HEK293 (cell line): ENCODE measurements around the gene HNRNPL.
A peak's percentile ranks its signal among the peaks of the same experiment; 100 is the strongest.

Source experiments
- EGR2 ChIP-seq: fragments of 450-650 bp; formaldehyde crosslinking; IDR thresholded peaks from 2 replicates; pipeline ENCODE4 v1.5.1; 2016; ENCODE audit warnings: low read depth, missing biosample characterization, missing genetic modification characterization
- KLF9 ChIP-seq: fragments of 450-650 bp; formaldehyde crosslinking; IDR thresholded peaks from 2 replicates; pipeline ENCODE4 v1.5.1; 2016; ENCODE audit warnings: missing biosample characterization, missing genetic modification characterization, low read depth
- SP7 ChIP-seq: fragments of 450-650 bp; formaldehyde crosslinking; IDR thresholded peaks from 2 replicates; pipeline ENCODE4 v1.5.1; 2016; ENCODE audit warnings: missing biosample characterization, missing genetic modification characterization
- WT1 ChIP-seq: fragments of 450-650 bp; formaldehyde crosslinking; IDR thresholded peaks from 2 replicates; pipeline ENCODE4 v1.5.1; 2016; ENCODE audit warnings: missing biosample characterization, missing genetic modification characterization
- ZBTB8A ChIP-seq: fragments of 450-650 bp; formaldehyde crosslinking; IDR thresholded peaks from 2 replicates; pipeline ENCODE4 v1.5.1; 2016; ENCODE audit warnings: missing biosample characterization, missing genetic modification characterization
- ZFP3 ChIP-seq: fragments of 450-650 bp; formaldehyde crosslinking; IDR thresholded peaks from 2 replicates; pipeline ENCODE4 v1.5.1; 2016; ENCODE audit warnings: low read depth, missing biosample characterization, missing genetic modification characterization
- ZFP37 ChIP-seq: fragments of 450-650 bp; formaldehyde crosslinking; IDR thresholded peaks from 2 replicates; pipeline ENCODE4 v1.5.1; 2016; ENCODE audit warnings: missing biosample characterization, missing genetic modification characterization
- ZNF157 ChIP-seq: fragments of 450-650 bp; formaldehyde crosslinking; IDR thresholded peaks from 2 replicates; pipeline ENCODE4 v1.5.1; 2016; ENCODE audit warnings: missing biosample characterization, missing genetic modification characterization
- ZNF16 ChIP-seq: fragments of 450-650 bp; formaldehyde crosslinking; IDR thresholded peaks from 2 replicates; pipeline ENCODE4 v1.5.1; 2016; ENCODE audit warnings: low read depth, missing biosample characterization, missing genetic modification characterization
- ZNF394 ChIP-seq: fragments of 450-650 bp; formaldehyde crosslinking; IDR thresholded peaks from 2 replicates; pipeline ENCODE4 v1.5.1; 2016; ENCODE audit warnings: missing biosample characterization, missing genetic modification characterization, mild to moderate bottlenecking, moderate library complexity, borderline replicate concordance
- ZNF555 ChIP-seq: fragments of 450-650 bp; formaldehyde crosslinking; conservative IDR thresholded peaks from 2 replicates; pipeline ENCODE4 v1.5.1; 2017; ENCODE audit warnings: missing biosample characterization, mild to moderate bottlenecking, missing genetic modification characterization, inconsistent platforms
- ZNF571 ChIP-seq: fragments of 450-650 bp; formaldehyde crosslinking; IDR thresholded peaks from 2 replicates; pipeline ENCODE4 v1.5.0; 2017; ENCODE audit warnings: missing biosample characterization, missing genetic modification characterization
- ZNF677 ChIP-seq: fragments of 450-650 bp; IDR thresholded peaks from 2 replicates; pipeline ENCODE4 v1.5.0; 2018; ENCODE audit warnings: missing biosample characterization, mild to moderate bottlenecking, missing genetic modification characterization, moderate library complexity
- TF ChIP-seq, protein P1 (sequence below): fragments of 450-650 bp; formaldehyde crosslinking; IDR thresholded peaks from 2 replicates; pipeline ENCODE4 v1.5.1; 2016; ENCODE audit warnings: missing biosample characterization, missing genetic modification characterization
- TF ChIP-seq, protein P2 (sequence below): fragments of 450-650 bp; formaldehyde crosslinking; IDR thresholded peaks from 2 replicates; pipeline ENCODE4 v1.5.1; 2016; ENCODE audit warnings: missing biosample characterization, missing genetic modification characterization
- TF ChIP-seq, protein P3 (sequence below): fragments of 450-650 bp; formaldehyde crosslinking; conservative IDR thresholded peaks from 2 replicates; pipeline ENCODE4 v1.5.1; 2016; ENCODE audit warnings: low read depth, missing biosample characterization, missing genetic modification characterization
- TF ChIP-seq, protein P4 (sequence below): fragments of 450-650 bp; formaldehyde crosslinking; IDR thresholded peaks from 2 replicates; pipeline ENCODE4 v1.5.1; 2016; ENCODE audit warnings: missing biosample characterization, missing genetic modification characterization
- TF ChIP-seq, protein P5 (sequence below): fragments of 450-650 bp; formaldehyde crosslinking; IDR thresholded peaks from 2 replicates; pipeline ENCODE4 v1.5.1; 2016; ENCODE audit warnings: missing biosample characterization, missing genetic modification characterization
- TF ChIP-seq, protein P6 (sequence below): fragments of 450-650 bp; formaldehyde crosslinking; IDR thresholded peaks from 2 replicates; pipeline ENCODE4 v1.5.1; 2016; ENCODE audit warnings: missing biosample characterization, missing genetic modification characterization, borderline replicate concordance

Gene HNRNPL

DNA sequence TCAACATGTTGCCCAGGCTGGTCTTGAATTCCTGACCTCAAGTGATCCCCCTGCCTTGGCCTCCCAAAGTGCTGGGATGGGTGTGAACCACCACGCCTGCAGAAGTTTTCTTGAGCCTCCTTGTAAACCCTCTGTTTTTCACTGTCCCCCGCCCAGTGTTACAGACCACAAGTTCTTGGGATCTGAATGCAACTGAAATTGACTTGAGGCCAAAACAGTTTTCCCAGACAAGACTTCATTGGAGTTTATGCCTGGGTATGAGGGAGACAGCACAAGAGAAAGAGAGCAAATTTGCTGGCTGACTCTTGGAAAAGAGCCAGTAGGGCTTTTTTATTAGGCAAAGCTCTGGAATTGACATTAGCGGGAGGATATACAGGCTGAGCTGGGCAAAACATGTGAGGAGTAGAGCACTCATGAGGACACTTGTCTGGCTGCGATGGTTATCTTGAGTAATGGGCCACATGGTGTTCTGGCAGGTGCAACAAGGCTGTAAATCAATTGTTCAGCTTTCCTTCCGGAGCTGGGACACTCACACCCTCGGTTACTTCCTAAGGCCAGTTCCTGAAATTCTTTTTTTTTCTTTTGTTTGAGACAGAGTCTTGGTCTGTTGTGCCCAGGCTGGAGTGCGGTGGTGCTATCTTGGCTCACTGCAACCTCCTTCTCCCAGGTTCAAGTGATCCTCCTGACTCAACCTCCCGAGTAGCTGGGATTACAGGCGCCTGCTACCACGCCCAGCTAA lies 12.7 kb upstream of the HNRNPL start (continued):
- TF ChIP-seq, protein P1, sequence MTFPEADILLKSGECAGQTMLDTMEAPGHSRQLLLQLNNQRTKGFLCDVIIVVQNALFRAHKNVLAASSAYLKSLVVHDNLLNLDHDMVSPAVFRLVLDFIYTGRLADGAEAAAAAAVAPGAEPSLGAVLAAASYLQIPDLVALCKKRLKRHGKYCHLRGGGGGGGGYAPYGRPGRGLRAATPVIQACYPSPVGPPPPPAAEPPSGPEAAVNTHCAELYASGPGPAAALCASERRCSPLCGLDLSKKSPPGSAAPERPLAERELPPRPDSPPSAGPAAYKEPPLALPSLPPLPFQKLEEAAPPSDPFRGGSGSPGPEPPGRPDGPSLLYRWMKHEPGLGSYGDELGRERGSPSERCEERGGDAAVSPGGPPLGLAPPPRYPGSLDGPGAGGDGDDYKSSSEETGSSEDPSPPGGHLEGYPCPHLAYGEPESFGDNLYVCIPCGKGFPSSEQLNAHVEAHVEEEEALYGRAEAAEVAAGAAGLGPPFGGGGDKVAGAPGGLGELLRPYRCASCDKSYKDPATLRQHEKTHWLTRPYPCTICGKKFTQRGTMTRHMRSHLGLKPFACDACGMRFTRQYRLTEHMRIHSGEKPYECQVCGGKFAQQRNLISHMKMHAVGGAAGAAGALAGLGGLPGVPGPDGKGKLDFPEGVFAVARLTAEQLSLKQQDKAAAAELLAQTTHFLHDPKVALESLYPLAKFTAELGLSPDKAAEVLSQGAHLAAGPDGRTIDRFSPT (tag by site-specific recombination) = peak; percentile 81
- TF ChIP-seq, protein P2, sequence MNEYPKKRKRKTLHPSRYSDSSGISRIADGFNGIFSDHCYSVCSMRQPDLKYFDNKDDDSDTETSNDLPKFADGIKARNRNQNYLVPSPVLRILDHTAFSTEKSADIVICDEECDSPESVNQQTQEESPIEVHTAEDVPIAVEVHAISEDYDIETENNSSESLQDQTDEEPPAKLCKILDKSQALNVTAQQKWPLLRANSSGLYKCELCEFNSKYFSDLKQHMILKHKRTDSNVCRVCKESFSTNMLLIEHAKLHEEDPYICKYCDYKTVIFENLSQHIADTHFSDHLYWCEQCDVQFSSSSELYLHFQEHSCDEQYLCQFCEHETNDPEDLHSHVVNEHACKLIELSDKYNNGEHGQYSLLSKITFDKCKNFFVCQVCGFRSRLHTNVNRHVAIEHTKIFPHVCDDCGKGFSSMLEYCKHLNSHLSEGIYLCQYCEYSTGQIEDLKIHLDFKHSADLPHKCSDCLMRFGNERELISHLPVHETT (tag by site-specific recombination) = peak; percentile 39; the same call in 1 of the 2 replicates
- TF ChIP-seq, protein P3, sequence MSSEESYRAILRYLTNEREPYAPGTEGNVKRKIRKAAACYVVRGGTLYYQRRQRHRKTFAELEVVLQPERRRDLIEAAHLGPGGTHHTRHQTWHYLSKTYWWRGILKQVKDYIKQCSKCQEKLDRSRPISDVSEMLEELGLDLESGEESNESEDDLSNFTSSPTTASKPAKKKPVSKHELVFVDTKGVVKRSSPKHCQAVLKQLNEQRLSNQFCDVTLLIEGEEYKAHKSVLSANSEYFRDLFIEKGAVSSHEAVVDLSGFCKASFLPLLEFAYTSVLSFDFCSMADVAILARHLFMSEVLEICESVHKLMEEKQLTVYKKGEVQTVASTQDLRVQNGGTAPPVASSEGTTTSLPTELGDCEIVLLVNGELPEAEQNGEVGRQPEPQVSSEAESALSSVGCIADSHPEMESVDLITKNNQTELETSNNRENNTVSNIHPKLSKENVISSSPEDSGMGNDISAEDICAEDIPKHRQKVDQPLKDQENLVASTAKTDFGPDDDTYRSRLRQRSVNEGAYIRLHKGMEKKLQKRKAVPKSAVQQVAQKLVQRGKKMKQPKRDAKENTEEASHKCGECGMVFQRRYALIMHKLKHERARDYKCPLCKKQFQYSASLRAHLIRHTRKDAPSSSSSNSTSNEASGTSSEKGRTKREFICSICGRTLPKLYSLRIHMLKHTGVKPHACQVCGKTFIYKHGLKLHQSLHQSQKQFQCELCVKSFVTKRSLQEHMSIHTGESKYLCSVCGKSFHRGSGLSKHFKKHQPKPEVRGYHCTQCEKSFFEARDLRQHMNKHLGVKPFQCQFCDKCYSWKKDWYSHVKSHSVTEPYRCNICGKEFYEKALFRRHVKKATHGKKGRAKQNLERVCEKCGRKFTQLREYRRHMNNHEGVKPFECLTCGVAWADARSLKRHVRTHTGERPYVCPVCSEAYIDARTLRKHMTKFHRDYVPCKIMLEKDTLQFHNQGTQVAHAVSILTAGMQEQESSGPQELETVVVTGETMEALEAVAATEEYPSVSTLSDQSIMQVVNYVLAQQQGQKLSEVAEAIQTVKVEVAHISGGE (tag by site-specific recombination) = peak; percentile 40; the same call in 1 of the 2 replicates
- TF ChIP-seq SP7 (tag by site-specific recombination) (peak; percentile 99), WT1 (tag by site-specific recombination) (peak; percentile 99), ZNF157 (0 out of 2 replicates have a peak, but pooled peaks have one; percentile 37), EGR2 (no peak), ZNF16 (peak; percentile 10; the same call in 1 of the 2 replicates), KLF9 (tag by site-specific recombination) (peak; percentile 56; the same call in 1 of the 2 replicates), ZBTB8A (tag by site-specific recombination) (peak; percentile 99), ZFP37 (tag by site-specific recombination) (peak; percentile 79; the same call in 1 of the 2 replicates), ZNF555 (no peak), ZNF394 (peak; percentile 73; the same call in 1 of the 2 replicates), ZFP3 (tag by site-specific recombination) (no peak), ZNF571 (tag by site-specific recombination) (no peak), ZNF677 (tag by site-specific recombination) (peak; percentile 87)
- TF ChIP-seq, protein P4, sequence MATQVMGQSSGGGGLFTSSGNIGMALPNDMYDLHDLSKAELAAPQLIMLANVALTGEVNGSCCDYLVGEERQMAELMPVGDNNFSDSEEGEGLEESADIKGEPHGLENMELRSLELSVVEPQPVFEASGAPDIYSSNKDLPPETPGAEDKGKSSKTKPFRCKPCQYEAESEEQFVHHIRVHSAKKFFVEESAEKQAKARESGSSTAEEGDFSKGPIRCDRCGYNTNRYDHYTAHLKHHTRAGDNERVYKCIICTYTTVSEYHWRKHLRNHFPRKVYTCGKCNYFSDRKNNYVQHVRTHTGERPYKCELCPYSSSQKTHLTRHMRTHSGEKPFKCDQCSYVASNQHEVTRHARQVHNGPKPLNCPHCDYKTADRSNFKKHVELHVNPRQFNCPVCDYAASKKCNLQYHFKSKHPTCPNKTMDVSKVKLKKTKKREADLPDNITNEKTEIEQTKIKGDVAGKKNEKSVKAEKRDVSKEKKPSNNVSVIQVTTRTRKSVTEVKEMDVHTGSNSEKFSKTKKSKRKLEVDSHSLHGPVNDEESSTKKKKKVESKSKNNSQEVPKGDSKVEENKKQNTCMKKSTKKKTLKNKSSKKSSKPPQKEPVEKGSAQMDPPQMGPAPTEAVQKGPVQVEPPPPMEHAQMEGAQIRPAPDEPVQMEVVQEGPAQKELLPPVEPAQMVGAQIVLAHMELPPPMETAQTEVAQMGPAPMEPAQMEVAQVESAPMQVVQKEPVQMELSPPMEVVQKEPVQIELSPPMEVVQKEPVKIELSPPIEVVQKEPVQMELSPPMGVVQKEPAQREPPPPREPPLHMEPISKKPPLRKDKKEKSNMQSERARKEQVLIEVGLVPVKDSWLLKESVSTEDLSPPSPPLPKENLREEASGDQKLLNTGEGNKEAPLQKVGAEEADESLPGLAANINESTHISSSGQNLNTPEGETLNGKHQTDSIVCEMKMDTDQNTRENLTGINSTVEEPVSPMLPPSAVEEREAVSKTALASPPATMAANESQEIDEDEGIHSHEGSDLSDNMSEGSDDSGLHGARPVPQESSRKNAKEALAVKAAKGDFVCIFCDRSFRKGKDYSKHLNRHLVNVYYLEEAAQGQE (tag by site-specific recombination) = peak; percentile 20; the same call in 1 of the 2 replicates
- TF ChIP-seq, protein P5, sequence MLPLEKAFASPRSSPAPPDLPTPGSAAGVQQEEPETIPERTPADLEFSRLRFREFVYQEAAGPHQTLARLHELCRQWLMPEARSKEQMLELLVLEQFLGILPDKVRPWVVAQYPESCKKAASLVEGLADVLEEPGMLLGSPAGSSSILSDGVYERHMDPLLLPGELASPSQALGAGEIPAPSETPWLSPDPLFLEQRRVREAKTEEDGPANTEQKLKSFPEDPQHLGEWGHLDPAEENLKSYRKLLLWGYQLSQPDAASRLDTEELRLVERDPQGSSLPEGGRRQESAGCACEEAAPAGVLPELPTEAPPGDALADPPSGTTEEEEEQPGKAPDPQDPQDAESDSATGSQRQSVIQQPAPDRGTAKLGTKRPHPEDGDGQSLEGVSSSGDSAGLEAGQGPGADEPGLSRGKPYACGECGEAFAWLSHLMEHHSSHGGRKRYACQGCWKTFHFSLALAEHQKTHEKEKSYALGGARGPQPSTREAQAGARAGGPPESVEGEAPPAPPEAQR (tag by site-specific recombination) = peak; percentile 14; the same call in 1 of the 2 replicates
- TF ChIP-seq, protein P6, sequence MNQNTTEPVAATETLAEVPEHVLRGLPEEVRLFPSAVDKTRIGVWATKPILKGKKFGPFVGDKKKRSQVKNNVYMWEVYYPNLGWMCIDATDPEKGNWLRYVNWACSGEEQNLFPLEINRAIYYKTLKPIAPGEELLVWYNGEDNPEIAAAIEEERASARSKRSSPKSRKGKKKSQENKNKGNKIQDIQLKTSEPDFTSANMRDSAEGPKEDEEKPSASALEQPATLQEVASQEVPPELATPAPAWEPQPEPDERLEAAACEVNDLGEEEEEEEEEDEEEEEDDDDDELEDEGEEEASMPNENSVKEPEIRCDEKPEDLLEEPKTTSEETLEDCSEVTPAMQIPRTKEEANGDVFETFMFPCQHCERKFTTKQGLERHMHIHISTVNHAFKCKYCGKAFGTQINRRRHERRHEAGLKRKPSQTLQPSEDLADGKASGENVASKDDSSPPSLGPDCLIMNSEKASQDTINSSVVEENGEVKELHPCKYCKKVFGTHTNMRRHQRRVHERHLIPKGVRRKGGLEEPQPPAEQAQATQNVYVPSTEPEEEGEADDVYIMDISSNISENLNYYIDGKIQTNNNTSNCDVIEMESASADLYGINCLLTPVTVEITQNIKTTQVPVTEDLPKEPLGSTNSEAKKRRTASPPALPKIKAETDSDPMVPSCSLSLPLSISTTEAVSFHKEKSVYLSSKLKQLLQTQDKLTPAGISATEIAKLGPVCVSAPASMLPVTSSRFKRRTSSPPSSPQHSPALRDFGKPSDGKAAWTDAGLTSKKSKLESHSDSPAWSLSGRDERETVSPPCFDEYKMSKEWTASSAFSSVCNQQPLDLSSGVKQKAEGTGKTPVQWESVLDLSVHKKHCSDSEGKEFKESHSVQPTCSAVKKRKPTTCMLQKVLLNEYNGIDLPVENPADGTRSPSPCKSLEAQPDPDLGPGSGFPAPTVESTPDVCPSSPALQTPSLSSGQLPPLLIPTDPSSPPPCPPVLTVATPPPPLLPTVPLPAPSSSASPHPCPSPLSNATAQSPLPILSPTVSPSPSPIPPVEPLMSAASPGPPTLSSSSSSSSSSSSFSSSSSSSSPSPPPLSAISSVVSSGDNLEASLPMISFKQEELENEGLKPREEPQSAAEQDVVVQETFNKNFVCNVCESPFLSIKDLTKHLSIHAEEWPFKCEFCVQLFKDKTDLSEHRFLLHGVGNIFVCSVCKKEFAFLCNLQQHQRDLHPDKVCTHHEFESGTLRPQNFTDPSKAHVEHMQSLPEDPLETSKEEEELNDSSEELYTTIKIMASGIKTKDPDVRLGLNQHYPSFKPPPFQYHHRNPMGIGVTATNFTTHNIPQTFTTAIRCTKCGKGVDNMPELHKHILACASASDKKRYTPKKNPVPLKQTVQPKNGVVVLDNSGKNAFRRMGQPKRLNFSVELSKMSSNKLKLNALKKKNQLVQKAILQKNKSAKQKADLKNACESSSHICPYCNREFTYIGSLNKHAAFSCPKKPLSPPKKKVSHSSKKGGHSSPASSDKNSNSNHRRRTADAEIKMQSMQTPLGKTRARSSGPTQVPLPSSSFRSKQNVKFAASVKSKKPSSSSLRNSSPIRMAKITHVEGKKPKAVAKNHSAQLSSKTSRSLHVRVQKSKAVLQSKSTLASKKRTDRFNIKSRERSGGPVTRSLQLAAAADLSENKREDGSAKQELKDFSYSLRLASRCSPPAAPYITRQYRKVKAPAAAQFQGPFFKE = no peak
